ENCODE results near the gene LILRB2. TPM values are rescaled to one million over a fixed set of nuclear protein-coding genes. Genes with fewer than 3 reads are reported as not detected.
"Not testable (repeated sequence)": the region's sequence is repeated elsewhere in the genome, so short reads cannot be mapped to it uniquely, and the experiment has no call there.

Gene LILRB2
- total RNA-seq, 1 donor from 2014 or later, result 1.8 TPM

DNA sequence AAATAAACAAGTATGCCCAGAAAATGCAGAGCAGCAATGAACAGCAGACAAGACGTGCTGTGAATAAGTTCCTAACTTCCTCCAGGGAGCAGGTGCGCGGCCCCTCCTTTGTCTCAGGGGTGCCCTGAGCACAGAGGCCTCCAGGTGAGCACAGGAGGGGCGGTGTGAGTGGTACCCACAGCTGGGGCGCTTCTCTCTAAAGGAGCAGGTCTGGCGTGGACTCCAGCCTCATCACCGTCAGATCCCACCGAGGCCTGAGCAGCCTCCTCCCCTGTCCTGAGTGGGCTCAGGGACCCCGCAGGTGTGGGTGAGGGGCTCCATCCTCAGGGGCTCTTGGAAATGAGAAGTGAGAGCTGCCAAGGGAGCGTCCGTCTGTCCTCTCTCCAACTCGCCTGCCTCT is 28.9 kb upstream of the LILRB2 start:
- no peak for DNase-seq
- intact Hi-C loops (cut with DNase I), result no loop called here
- no peak for ATAC-seq (ENCODE audit: poor library complexity)

- ATAC-seq (ENCODE audit: poor library complexity) (no peak), DNase-seq (no peak)
- intact Hi-C loops (cut with DNase I), result no loop called here
Observed at GRCh38 chr19:54307389-54308020, 26.6 kb upstream of the LILRB2 start.

GRCh38 chr19:54305141-54305540 is 24.2 kb upstream of the LILRB2 start:
- intact Hi-C loops (cut with DNase I), result no loop called here
- ATAC-seq (ENCODE audit: poor library complexity) (no peak), DNase-seq (no peak)

GRCh38 chr19:54302257-54302656 is 21.3 kb upstream of the LILRB2 start:
- no peak for DNase-seq
- no peak for ATAC-seq (ENCODE audit: poor library complexity)
- intact Hi-C loops (cut with DNase I), result no loop called here

GRCh38 chr19:54299515-54299914 is 18.6 kb upstream of the LILRB2 start:
- DNase-seq (no peak), ATAC-seq (ENCODE audit: poor library complexity) (no peak)
- intact Hi-C loops (cut with DNase I), result no loop called here

GRCh38 chr19:54299126-54299498 is 18.2 kb upstream of the LILRB2 start:
- no peak for ATAC-seq (ENCODE audit: poor library complexity)
- no peak for DNase-seq
- intact Hi-C loops (cut with DNase I), result no loop called here

GRCh38 chr19:54298357-54299125 is 17.6 kb upstream of the LILRB2 start:
- ATAC-seq (ENCODE audit: poor library complexity), result no peak
- no peak for DNase-seq
- intact Hi-C loops (cut with DNase I), result no loop called here

DNA sequence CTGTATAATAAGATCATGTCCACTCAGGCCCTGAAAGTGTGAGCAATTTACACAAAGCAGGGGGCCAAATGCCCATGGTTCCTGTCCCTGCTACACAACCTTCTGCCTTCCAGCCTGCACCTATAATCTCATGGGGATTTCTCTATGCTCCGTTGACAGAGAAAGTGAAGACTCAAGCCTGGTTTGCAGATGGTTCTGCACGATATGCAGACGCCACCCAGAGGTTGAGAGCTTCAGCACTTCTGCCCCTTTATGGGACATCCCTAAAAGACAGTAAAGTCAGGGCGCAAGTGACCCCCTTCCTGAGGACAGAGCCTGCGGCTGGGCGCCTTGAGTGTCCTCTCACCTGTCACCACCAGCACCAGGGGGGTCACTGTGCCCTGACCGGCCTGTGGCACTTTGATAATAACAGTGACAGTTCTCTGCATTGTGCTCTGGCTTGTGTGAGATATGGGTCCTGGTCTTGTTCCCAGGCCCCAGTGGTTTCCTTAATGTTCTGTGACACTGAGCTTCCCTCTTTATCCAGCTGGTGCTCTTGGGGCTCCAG is 16.9 kb upstream of the LILRB2 start:
- no peak for ATAC-seq (ENCODE audit: poor library complexity)
- intact Hi-C loops (cut with DNase I), result no loop called here

DNA sequence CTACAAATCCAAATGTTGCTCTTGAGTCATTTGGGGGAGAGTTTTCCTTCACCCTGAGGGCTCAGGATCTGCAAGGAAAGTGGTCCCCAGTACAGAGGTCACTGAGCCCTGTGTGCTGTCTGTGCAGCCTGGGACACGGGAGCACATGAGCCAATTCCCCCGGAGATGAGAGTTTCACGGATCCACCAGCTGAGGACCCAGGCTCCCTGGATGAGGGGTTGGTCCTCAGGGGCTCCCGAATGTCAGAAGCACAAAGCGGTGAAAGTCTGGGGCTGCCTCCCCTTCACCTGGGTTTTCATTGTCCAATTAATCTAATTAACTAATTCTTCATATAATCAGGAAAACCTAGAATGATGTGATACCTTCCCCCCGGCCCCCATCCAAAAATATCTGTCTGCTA is 13.6 kb upstream of the LILRB2 start:
- no peak for DNase-seq
- intact Hi-C loops (cut with DNase I), result no loop called here
- ATAC-seq (ENCODE audit: poor library complexity), result no peak

More for the DNA sequence above, 16.9 kb upstream of the LILRB2 start:
- DNase-seq, result no peak

DNA sequence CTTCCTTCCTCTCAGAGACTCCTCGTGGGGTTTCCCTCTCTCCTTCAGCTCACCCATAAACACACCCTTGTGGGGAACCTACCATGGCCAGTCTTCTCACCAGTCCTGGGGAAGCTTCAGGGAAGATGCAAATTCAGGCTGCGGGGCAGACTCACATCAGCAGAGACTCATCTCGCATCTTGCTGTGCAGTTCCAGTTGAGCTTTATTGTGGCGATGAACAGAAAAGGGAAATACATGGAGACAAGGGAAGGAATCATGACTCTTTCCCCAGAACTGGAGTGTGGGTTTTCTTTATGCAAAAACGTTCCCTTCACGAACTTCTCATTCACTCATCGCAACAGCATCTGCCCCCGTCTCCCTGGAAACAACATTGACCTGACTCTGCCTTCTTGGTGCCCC is 8.2 kb upstream of the LILRB2 start:
- intact Hi-C loops (cut with DNase I); ATAC-seq (ENCODE audit: poor library complexity): not testable (repeated sequence)

DNA sequence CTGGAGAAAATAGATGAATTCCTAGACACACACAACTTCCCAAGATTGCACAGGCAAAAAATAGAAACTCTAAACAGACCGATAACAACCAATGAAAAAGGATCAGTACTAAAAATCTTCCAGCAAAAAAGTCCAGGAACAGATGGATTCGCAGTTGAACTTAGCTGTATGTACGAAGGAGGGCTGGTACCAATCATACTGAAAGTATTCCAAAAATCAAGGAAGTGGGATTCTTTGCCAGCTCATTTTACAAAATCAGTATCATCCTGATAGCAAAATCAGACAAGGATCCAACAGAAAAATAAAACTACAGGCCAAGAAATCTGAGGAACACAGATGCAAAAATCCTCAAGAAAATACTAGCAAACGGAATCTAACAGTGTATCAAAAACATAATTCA is 6.5 kb upstream of the LILRB2 start:
- DNase-seq (no peak), ATAC-seq (ENCODE audit: poor library complexity) (no peak)
- intact Hi-C loops (cut with DNase I), result no loop called here

More for the DNA sequence above, 8.2 kb upstream of the LILRB2 start:
- DNase-seq, result not testable (repeated sequence)

DNA sequence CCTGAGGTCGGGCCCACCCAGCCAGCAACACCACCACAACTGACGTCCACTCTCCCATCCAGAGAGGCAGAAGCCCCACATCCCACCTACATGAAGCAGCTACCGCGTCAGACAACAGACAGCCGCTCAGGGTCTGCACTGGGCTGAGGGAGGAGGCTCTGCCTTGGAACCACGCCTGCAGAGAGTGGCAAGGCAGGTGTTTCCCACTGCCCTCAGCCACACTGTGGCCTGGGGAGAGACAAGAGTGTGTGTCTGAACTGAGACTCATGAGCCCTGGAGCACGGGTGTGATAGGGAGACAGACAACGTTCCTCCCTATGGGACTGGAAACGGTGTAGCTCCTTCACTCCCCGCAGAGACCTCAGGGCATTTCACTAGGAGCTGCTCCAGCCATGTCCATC is 5.4 kb upstream of the LILRB2 start:
- intact Hi-C loops (cut with DNase I); DNase-seq; ATAC-seq (ENCODE audit: poor library complexity): not testable (repeated sequence)

DNA sequence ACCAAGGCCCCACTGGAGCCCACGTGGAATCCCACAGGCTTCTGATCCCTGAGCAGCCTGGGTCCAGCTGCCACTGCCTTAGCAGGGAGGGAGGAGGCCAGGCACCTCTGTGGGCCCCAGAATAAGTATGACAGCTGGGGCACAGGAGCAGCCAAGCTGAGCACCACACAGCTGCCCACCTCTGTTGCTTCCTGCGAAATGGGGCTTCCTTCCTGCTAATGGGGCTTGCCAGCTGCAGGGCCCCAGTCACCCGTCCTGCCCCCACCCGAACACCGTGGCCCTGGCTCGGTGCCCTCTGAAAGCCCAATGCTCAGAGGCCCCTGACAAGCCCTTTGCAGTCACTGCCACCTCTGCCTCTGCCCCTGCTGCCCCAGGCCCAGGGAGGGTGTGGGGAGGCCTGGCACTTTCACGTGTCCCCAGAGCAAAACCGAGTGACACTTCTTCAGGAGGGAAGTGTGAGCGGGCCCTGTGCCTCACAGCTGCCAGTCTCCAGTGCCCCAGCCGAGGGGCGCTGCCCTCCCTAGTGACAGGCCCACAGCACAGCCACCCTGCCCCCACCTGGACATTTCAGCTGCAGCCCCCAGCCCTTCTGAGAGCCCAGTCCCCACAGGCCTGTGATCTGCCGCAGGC is 4.6 kb upstream of the LILRB2 start:
- DNase-seq; intact Hi-C loops (cut with DNase I): not testable (repeated sequence)
- ATAC-seq (ENCODE audit: poor library complexity), result peak; percentile 28

DNA sequence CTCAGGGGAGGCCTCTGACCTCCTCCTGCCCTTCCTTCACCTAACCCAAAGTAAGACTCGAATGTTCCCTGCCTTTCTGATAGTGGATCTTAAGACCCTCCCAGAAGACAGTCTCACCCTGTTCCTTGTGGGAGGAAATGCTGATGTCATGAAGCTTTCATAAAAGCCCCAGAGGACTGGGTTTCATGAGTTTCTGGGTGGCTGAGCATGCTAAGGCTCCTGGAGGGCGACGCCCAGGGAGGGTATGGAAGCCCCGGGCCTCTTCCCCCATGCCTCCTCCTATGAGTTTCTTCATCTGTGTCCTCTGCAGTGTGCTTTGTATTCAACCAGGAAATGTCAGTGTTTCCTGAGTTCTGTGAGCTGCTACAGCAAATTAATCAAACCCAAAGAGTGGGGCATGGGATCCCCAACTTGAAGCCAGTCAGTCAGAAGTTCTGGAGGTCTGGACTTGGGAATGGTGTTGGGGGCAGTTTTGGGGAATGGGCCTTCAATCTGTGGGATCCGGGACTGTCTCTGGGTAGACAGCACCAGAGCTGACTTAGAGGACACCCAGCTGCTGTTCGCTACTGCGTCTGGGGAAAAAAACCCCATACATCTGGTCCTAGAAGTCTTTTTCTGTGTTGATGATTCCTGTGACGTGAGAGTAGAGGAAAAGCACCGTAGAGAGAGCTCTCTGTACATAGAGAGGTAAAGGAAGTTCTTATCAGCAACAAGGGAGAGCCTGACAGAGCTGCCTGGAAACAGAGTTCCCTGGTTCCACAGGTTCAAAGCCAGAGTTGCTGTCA is 2.0 kb upstream of the LILRB2 start:
- DNase-seq (no peak), ATAC-seq (ENCODE audit: poor library complexity) (no peak)
- intact Hi-C loops (cut with DNase I), result no loop called here

DNA sequence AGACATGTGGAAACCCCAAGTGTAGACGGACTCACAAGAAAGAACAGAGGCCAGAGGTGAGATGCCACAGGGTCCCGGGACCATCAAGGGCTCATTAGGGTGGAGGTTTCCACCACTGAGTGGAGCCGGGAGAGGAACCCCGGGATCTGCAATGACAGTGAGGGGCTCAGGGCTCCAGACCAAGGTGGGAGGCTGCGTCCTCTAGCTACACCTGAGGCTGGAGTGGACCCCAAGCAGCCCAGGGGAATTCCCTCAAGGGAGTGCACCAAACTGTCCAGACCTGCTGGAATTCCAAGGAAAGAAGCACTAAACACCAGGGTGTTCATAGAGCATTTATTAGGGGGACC is 792 bp upstream of the LILRB2 start:
- intact Hi-C loops (cut with DNase I); ATAC-seq (ENCODE audit: poor library complexity); DNase-seq: not testable (repeated sequence)

GRCh38 chr19:54280441-54280840 is 469 bp downstream of the LILRB2 start:
- DNase-seq; intact Hi-C loops (cut with DNase I): not testable (repeated sequence)
- ATAC-seq (ENCODE audit: poor library complexity), result peak; percentile 85

DNA sequence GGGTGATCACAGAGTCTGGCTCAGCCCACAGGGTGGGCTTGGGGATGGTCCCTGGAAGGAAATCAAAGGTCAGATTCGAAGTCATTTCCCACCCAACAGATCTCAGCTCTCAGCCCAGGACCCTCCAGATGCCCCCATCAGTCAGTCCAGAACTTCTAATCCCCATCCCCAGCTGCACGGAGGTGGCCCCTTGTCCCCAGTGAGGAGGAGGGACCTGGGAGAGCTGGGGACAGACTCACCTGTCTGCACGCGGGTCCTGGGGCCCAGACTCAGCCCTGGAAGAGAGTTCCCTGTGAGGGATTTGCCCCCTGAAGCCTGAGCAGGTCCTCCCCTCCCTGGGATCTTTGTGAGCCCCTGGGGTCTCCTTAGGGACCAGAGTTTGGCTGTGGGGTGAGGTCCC is 885 bp downstream of the LILRB2 start:
- DNase-seq; ATAC-seq (ENCODE audit: poor library complexity); intact Hi-C loops (cut with DNase I): not testable (repeated sequence)

- ATAC-seq (ENCODE audit: poor library complexity) (no peak), DNase-seq (no peak)
- intact Hi-C loops (cut with DNase I), result no loop called here
Observed at GRCh38 chr19:54279406-54279962, 1.4 kb downstream of the LILRB2 start.
